22Rv1 (cell line): Measurements from ENCODE around the gene ELOVL1.

ENCODE experiments used
- ZFX ChIP-seq: fragments of 450-650 bp; IDR thresholded peaks from 2 replicates; pipeline ENCODE4 v1.6.1; 2017; ENCODE audit warnings: antibody characterized with exemption, borderline replicate concordance
- TF ChIP-seq, protein P1 (sequence below): fragments of 450-650 bp; IDR thresholded peaks from 2 replicates; pipeline ENCODE4 v1.5.1; 2017; ENCODE audit warnings: mild to moderate bottlenecking

DNA sequence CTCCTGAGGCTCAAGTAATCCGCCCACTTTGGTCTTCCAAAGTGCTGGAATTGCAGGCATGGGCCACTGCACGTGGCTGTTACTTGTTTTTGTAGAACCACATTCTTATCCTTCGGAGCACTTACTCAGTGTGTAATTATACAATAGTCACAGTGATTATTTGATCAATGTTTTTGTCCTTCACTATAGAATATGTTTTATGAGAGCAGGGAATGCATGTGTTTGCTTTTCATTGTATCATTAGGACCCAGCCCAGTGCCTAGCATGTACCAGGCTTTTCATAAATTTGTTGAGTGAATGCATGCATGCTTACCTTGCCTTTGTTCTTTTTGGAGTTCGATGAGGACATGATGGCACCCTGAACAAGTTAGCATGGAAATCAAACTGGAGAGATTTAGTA is 27.7 kb upstream of the ELOVL1 start:
- TF ChIP-seq, protein P1, sequence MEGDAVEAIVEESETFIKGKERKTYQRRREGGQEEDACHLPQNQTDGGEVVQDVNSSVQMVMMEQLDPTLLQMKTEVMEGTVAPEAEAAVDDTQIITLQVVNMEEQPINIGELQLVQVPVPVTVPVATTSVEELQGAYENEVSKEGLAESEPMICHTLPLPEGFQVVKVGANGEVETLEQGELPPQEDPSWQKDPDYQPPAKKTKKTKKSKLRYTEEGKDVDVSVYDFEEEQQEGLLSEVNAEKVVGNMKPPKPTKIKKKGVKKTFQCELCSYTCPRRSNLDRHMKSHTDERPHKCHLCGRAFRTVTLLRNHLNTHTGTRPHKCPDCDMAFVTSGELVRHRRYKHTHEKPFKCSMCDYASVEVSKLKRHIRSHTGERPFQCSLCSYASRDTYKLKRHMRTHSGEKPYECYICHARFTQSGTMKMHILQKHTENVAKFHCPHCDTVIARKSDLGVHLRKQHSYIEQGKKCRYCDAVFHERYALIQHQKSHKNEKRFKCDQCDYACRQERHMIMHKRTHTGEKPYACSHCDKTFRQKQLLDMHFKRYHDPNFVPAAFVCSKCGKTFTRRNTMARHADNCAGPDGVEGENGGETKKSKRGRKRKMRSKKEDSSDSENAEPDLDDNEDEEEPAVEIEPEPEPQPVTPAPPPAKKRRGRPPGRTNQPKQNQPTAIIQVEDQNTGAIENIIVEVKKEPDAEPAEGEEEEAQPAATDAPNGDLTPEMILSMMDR: no peak
- no peak for TF ChIP-seq ZFX
